Body of pancreas (tissue), 4 donors: ENCODE data around the gene SLC38A11.

Experiments used
- POLR2A ChIP-seq, 3 donors: fragments of 450-650 bp; IDR thresholded peaks; one replicate each; pipeline ENCODE4 v1.6.1; 2016; ENCODE audit warnings: antibody characterized with exemption in 3 of 3, mild to moderate bottlenecking in 2 of 3
- TF ChIP-seq, protein P1 (sequence below), 7 experiments: fragments of 450-650 bp in 4 of 7; fragments of 200-600 bp in 3 of 7; sonication (generic) in 3 of 7; IDR thresholded peaks; one replicate each; pipeline ENCODE4 v1.5.1; 2016 to 2019; ENCODE audit warnings: antibody characterized with exemption in 7 of 7

- TF ChIP-seq, protein P1, sequence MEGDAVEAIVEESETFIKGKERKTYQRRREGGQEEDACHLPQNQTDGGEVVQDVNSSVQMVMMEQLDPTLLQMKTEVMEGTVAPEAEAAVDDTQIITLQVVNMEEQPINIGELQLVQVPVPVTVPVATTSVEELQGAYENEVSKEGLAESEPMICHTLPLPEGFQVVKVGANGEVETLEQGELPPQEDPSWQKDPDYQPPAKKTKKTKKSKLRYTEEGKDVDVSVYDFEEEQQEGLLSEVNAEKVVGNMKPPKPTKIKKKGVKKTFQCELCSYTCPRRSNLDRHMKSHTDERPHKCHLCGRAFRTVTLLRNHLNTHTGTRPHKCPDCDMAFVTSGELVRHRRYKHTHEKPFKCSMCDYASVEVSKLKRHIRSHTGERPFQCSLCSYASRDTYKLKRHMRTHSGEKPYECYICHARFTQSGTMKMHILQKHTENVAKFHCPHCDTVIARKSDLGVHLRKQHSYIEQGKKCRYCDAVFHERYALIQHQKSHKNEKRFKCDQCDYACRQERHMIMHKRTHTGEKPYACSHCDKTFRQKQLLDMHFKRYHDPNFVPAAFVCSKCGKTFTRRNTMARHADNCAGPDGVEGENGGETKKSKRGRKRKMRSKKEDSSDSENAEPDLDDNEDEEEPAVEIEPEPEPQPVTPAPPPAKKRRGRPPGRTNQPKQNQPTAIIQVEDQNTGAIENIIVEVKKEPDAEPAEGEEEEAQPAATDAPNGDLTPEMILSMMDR (IDR thresholded peaks at IDR 0.05), result no peak
- TF ChIP-seq POLR2A (IDR thresholded peaks at IDR 0.05), result no peak
These were observed 56.9 kb downstream of the SLC38A11 start for GRCh38 chr2:164898475-164898874.
